Epithelial cell of proximal tubule (primary cell): ENCODE measurements around the gene BMPER. TPM values are rescaled to one million over a fixed set of nuclear protein-coding genes. Genes with fewer than 3 reads are reported as not detected.
A peak's percentile ranks its signal among the peaks of the same experiment; 100 is the strongest.

Source experiments
- DNase-seq: peaks from one replicate; pipeline ENCODE4 v3.0.0-alpha.2; 2011; ENCODE audit warnings: low read depth
- H3K4me3 ChIP-seq: 2 replicates; pipeline ENCODE4 v1.5.1; 2011; ENCODE audit warnings: low read depth, mild to moderate bottlenecking, low read length
- total RNA-seq: library from RNA; depleted of rRNA; stranded (reverse); fragments of >200 nt; gene quantifications from 2 replicates; pipeline ENCODE4 v1.2.3, GENCODE V29; 2015
- TF ChIP-seq, protein P1 (sequence below): conservative IDR thresholded peaks from 2 replicates; pipeline ENCODE4 v1.5.1; 2012; ENCODE audit warnings: low read depth, mild to moderate bottlenecking, low read length

The BMPER gene
- total RNA-seq, 1 donor from 2014 or later: 0.29 TPM

DNA sequence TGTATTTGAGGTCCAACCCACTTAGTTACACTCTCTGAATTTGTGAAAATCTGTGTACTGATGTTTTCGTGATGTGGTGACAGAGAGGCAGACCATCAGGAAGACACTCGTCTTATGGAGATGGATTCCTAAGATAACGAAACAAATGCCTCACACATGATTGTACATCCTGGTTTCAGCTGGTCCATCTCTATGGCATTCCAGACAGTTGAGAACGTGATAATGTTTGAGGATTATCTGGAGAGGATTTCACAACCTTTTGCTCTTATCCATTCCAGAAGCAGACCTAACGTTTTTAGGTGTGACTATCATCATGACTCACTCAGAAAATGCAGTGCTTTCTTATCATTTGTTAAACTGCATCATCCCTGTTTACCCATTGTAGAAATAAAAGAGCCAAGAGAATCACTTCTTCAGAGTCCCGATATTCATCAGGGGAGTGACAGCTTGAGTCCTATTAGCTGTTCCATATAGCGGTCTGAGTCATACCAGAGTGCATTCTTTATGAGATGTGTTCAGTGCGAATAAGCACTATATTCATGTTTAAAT is 74.5 kb downstream of the BMPER start:
- TF ChIP-seq, protein P1, sequence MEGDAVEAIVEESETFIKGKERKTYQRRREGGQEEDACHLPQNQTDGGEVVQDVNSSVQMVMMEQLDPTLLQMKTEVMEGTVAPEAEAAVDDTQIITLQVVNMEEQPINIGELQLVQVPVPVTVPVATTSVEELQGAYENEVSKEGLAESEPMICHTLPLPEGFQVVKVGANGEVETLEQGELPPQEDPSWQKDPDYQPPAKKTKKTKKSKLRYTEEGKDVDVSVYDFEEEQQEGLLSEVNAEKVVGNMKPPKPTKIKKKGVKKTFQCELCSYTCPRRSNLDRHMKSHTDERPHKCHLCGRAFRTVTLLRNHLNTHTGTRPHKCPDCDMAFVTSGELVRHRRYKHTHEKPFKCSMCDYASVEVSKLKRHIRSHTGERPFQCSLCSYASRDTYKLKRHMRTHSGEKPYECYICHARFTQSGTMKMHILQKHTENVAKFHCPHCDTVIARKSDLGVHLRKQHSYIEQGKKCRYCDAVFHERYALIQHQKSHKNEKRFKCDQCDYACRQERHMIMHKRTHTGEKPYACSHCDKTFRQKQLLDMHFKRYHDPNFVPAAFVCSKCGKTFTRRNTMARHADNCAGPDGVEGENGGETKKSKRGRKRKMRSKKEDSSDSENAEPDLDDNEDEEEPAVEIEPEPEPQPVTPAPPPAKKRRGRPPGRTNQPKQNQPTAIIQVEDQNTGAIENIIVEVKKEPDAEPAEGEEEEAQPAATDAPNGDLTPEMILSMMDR: no peak
- no peak for DNase-seq
- no peak overlapping the region for H3K4me3 ChIP-seq

DNA sequence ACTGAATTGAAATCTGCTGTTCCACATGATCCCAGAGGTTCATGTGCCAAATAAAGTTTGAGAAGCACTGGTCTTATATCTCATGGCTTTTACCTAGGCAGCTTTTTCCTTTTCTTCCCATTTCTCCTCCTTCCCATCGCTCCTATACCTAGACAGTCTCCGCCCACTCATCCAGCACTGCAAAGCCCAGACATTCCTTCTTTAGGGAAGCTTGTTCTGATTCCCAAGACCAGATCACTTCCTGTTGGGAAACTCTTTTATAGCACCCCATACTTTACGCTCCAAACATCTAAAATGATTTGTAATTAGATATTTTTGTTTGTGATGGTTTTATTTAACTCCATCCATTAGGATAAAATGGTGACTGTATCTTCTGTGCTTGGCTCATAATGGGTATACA is 75.9 kb downstream of the BMPER start:
- TF ChIP-seq, protein P1: no peak
- no peak overlapping the region for H3K4me3 ChIP-seq
- no peak for DNase-seq

DNA sequence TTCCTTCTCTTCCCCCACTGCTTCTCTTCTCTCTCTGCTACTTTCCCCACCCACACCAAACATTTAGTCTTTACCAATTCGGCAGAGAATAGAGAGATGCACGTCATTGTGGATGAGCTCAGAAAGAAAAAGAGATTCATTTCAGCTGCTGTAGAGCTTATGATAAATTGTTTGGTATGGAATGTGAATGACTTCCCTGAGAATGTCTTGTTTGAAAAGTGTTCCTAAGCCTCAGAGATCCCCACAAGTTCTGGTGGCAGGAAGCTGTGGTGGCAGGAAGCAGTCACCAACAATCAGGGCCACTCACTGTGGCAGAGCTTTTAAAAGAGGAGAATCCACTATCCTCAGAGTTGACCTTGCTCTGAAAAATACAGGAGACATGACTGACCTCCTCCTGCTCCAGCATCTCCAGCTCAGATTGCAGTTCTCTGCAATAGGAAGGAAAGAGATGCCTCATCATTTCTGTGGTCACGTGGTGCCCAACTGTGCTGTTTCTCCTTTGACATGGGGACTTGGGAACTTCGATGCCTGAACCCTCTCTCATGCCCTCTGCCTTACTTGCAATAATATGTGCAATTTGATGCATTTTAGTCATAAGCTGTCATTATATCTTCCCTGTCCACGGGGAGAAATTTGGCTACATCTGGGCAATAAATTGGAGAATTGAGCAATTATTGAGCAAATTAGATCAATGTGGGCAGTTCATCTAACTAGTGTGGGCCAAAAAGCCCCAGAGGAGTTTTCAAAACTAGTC is 76.5 kb downstream of the BMPER start:
- H3K4me3 ChIP-seq: no peak overlapping the region
- no peak for DNase-seq
- TF ChIP-seq, protein P1: no peak

DNA sequence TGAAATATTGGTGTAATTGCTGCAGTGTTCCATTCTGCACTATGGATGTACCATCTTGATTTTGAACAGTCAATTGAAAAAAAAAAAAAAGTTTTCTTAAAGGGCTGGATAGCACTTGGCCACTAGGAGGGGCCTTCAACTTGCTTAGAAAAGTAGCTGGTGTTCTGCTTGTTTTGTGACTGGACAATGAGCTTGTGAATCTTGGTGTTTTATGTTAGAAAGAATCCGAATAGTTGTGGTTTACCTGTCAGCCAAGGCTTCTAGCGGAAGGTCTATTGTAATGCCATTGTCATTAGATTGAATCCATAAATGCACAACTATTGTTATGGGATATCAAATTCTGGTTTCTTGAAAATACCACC is 77.1 kb downstream of the BMPER start:
- no peak overlapping the region for H3K4me3 ChIP-seq
- DNase-seq: no peak
- TF ChIP-seq, protein P1: peak; percentile 74

DNA sequence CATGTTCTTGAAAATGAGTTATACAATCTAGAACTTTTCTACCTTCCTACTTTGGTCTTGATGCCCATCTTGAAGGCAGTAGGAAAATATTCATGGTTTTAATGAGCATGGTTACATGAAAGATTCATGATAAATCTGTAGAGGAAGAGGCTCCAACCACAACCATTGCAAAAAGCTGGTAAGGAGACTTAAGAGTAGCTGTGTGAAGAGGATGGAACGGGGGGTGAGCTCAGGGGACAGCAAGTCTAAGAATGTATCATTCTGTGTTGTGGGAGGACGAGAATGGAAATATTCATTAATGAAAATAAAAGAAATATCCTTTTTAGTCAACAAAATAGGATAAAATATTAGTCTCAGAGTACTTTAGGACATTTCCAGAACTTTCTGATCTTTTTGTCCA is 81.1 kb downstream of the BMPER start:
- H3K4me3 ChIP-seq: no peak overlapping the region
- DNase-seq: no peak
- TF ChIP-seq, protein P1: no peak

DNA sequence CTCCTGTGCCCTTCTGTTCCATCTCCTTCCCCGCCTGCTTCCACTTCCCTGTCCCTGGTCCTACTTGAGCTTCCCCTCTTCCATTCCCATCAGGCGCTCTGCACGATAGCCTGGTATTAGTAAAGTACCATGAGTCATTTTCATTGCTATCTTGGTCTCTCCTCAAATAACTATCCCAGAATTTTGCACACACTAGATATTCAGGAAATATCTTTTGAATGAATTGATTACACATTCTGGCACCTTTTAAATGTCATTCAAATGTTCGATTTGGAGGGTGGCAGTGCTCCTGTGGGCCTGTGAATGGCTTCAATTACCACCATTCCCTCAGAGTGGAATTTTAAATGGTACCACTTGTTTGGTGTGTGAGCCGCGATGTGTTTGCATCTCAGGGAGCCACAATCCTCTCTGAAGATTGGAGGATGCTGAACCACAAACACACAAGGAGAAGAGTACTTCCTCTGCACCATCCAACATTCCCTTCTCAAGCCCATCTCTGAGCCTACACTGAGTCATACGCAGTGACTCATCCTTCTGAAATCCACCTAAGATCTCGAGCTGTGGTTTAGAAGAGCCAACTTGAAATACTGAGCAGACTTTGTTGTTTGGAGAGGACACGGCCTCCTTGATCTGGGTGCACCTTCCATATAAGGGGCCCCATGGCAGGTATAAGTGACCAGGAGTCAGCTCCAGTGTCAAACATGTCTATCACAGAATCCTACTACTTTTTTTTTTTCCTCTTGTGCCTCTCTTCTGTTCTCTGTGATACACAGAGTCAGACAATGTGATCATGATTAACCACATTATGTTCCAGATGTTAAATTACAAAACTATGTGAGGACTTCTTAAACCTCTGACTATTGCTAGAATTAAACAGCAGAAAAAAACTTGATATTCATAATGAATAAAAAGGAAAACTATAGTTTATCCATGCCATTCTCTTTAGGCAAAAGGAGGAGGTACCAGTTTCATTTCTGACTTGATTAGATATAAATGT is 81.9 kb downstream of the BMPER start:
- DNase-seq: peak; percentile 89
- TF ChIP-seq, protein P1: no peak
- H3K4me3 ChIP-seq: no peak overlapping the region
